Natural killer cell (primary cell): ENCODE results near the gene LDHB. TPM values are rescaled to one million over a fixed set of nuclear protein-coding genes. Genes with fewer than 3 reads are reported as not detected.

Experiments used
- ATAC-seq, 3 donors: fragments of 150-1000 bp in 2 of 3; fragments of 200-7000 bp in 1 of 3; cut with Tn5 transposase; 1 replicate in 1 of 3; 2 replicates in 2 of 3; pipeline ENCODE4 v1.10.0; 2021; ENCODE audit warnings: mild to moderate bottlenecking in 2 of 3, moderate library complexity in 2 of 3
- DNase-seq, 2 donors: peaks; one replicate each; pipeline versions ENCODE4 v3.0.0 to v3.0.0-alpha.2; 2013 to 2021; ENCODE audit warnings: mixed read lengths in 1 of 2
- H3K27ac ChIP-seq: one replicate; pipeline ENCODE4 v1.5.1; 2013; ENCODE audit warnings: mild to moderate bottlenecking, low read length
- H3K27me3 ChIP-seq: one replicate; pipeline ENCODE4 v1.6.1; 2013; ENCODE audit warnings: low read length; ENCODE audit not compliant: control insufficient read depth, insufficient read depth
- H3K36me3 ChIP-seq: one replicate; pipeline ENCODE4 v1.6.1; 2013; ENCODE audit warnings: low read length; ENCODE audit not compliant: control insufficient read depth, insufficient read depth
- H3K4me1 ChIP-seq: one replicate; pipeline ENCODE4 v1.6.1; 2013; ENCODE audit warnings: low read length; ENCODE audit not compliant: control insufficient read depth, insufficient read depth
- H3K4me3 ChIP-seq: one replicate; pipeline ENCODE4 v1.5.1; 2013; ENCODE audit warnings: low read length
- H3K9me3 ChIP-seq: one replicate; pipeline ENCODE4 v1.6.1; 2013; ENCODE audit warnings: low read length; ENCODE audit not compliant: control insufficient read depth, insufficient read depth
- H3K27ac Mint-ChIP-seq, 2 donors: one replicate each; pipeline ENCODE4 v1.8.0; 2022; ENCODE audit warnings: mild to moderate bottlenecking in 2 of 2, mixed read lengths in 2 of 2, moderate library complexity in 1 of 2
- H3K27me3 Mint-ChIP-seq, 2 donors: one replicate each; pipeline ENCODE4 v1.8.0; 2022; ENCODE audit warnings: low read depth in 2 of 2, mixed read lengths in 2 of 2
- H3K36me3 Mint-ChIP-seq: one replicate; pipeline ENCODE4 v1.8.0; 2022; ENCODE audit warnings: mixed read lengths
- H3K4me1 Mint-ChIP-seq, 2 donors: one replicate each; pipeline ENCODE4 v1.8.0; 2022; ENCODE audit warnings: mixed read lengths in 2 of 2
- H3K4me3 Mint-ChIP-seq: one replicate; pipeline ENCODE4 v1.8.0; 2022; ENCODE audit warnings: mild to moderate bottlenecking, moderate library complexity, mixed read lengths
- H3K9me3 Mint-ChIP-seq, 2 donors: one replicate each; pipeline ENCODE4 v1.8.0; 2022; ENCODE audit warnings: mixed read lengths in 2 of 2
- whole genome bisulfite sequencing: methylation state at CpG from one replicate; pipeline ENCODE4 v1.1.7; 2013; ENCODE audit warnings: missing lambda C conversion rate; ENCODE audit not compliant: insufficient coverage; 5-methylcytosine and 5-hydroxymethylcytosine counted together
- intact Hi-C: fragments of 100-400 bp; cut with micrococcal nuclease; formaldehyde crosslinking; loops from one replicate; pipeline ENCODE4 v1.14.2; 2022
- total RNA-seq, 4 donors: library from RNA; stranded (reverse); fragments of 120-200 nt in 1 of 4; gene quantifications; one replicate each; pipeline versions ENCODE4 v1.2.3 to v1.2.4, GENCODE V29; 2013 to 2022
- TF ChIP-seq, protein P1 (sequence below): fragments of 200-600 bp; IDR thresholded peaks from one replicate; pipeline ENCODE4 v1.8.0; 2022; ENCODE audit warnings: antibody characterized with exemption

LDHB gene
- total RNA-seq, 3 donors from 2014 or later (not counting 1 experiment from before 2014, with no cell fraction given) = 116 to 167 (median 125) TPM

DNA sequence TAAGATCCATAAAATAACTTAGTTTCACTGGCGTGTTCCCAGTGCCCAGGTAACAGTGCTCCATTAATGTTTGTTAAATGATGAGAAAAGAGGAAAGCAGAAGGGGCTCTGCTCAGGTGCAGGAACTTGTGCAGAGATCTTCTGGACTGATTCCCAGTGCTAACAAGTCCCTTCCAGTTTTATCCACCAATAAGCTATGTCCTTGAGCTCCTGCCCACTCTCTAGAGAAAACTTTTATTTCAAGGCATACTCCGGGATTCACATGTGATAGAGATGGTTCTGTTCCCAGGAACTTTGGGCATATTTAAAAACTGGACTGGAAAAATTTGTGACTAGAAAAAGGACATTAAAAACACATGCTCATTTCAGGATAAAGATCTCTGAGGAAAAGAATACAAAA, 54.9 kb downstream of the LDHB start:
- Histone ChIP-seq H3K9me3 (no peaks in the 10 kb centered on the region), H3K27me3 (no peaks in the 10 kb centered on the region), H3K27ac (no peak overlapping the region), H3K4me3 (no peak overlapping the region), H3K4me1 (no peaks in the 10 kb centered on the region), H3K36me3 (no peaks in the 10 kb centered on the region)
- 93% methylated on average over 2 of the region's 2 CpGs for WGBS
- ATAC-seq (no peak), DNase-seq (no peak)
- no peaks in the 10 kb centered on the region for H3K36me3 Mint-ChIP-seq
- H3K27me3 Mint-ChIP-seq = peaks cover 4 to 14% of the 10 kb centered on the region in 2 donors
- no peaks in the 10 kb centered on the region for H3K4me1 Mint-ChIP-seq
- intact Hi-C loops = no loop called here
- H3K4me3 Mint-ChIP-seq = no peak overlapping the region
- H3K9me3 Mint-ChIP-seq = no peaks in the 10 kb centered on the region
- no peak overlapping the region for H3K27ac Mint-ChIP-seq
- TF ChIP-seq, protein P1, sequence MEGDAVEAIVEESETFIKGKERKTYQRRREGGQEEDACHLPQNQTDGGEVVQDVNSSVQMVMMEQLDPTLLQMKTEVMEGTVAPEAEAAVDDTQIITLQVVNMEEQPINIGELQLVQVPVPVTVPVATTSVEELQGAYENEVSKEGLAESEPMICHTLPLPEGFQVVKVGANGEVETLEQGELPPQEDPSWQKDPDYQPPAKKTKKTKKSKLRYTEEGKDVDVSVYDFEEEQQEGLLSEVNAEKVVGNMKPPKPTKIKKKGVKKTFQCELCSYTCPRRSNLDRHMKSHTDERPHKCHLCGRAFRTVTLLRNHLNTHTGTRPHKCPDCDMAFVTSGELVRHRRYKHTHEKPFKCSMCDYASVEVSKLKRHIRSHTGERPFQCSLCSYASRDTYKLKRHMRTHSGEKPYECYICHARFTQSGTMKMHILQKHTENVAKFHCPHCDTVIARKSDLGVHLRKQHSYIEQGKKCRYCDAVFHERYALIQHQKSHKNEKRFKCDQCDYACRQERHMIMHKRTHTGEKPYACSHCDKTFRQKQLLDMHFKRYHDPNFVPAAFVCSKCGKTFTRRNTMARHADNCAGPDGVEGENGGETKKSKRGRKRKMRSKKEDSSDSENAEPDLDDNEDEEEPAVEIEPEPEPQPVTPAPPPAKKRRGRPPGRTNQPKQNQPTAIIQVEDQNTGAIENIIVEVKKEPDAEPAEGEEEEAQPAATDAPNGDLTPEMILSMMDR = no peak

DNA sequence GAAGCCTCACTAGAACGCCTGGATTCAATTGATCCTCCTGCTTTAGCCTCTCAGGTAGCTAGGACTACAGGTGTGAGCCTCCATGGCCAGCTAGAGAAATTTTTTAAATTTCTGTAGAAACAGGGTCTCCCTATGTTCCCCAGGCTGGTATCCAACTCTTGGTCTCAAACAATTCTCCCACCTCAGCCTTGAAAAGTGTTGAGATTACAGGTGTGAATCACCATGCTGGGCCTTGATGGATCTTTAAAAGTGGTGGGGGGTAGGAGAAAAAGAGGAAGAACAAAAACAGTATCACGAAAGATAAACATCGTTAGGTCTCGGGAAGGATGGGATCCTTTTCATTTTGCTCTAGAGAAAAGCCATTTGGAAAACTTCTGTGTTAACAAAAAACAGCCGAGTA, 57.4 kb downstream of the LDHB start:
- H3K9me3 ChIP-seq = no peaks in the 10 kb centered on the region
- DNase-seq (no peak), ATAC-seq (no peak)
- TF ChIP-seq, protein P1 = no peak
- no peaks in the 10 kb centered on the region for H3K4me1 ChIP-seq
- no peaks in the 10 kb centered on the region for H3K27me3 ChIP-seq
- H3K27me3 Mint-ChIP-seq = peaks cover 4 to 14% of the 10 kb centered on the region in 2 donors
- no peak overlapping the region for H3K4me3 ChIP-seq
- H3K27ac Mint-ChIP-seq = no peak overlapping the region
- intact Hi-C loops = no loop called here
- H3K36me3 ChIP-seq = no peaks in the 10 kb centered on the region
- H3K27ac ChIP-seq = no peak overlapping the region
- no peaks in the 10 kb centered on the region for H3K9me3 Mint-ChIP-seq
- H3K4me1 Mint-ChIP-seq = no peaks in the 10 kb centered on the region
- 92% methylated on average over 5 of the region's 5 CpGs for WGBS
- H3K4me3 Mint-ChIP-seq = no peak overlapping the region
- H3K36me3 Mint-ChIP-seq = no peaks in the 10 kb centered on the region

DNA sequence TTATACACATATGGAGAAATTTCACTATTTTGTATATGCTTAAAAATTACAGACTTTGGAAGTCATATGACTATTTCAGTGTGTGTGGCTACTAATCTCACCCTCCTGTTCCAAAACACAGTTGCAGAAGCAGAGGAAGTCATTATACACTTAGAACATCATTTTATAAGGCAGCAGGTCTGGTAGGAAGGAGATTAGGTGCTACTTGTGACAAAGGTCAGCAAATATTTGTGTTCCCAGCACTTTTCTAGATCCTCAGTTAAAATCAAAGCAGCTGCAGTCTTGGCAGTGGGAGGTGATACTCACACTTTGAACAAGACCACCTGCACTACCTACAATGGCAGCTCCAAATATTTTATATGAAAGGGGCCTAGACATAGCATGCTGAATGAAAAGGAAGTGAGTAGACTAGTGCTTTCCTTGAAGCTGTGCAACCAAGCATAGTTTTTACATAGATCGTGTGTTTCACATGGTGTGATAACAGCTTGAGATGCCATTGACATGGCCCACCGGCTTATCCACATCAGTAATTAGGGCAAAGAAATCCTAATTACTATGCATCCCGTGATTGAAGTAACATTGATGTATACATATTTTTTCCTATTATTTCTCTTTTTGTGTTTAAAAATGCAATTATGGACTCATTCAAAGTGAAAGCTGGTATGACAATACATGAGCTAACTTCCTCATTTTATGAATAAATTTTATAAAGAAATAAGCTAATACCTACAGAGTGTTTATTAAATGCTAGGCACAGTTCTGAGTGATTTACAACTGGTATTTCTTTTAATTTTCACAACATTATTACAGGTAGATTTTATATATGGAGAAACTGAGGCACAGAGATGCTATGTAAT, 58.3 kb downstream of the LDHB start:
- DNase-seq = no peak
- no peaks in the 10 kb centered on the region for H3K36me3 ChIP-seq

More for the DNA sequence above, 58.3 kb downstream of the LDHB start:
- H3K4me1 ChIP-seq = no peaks in the 10 kb centered on the region
- ATAC-seq = no peak
- H3K27ac ChIP-seq = no peak overlapping the region
- H3K27ac Mint-ChIP-seq = no peak overlapping the region
- H3K27me3 ChIP-seq = no peaks in the 10 kb centered on the region
- intact Hi-C loops = no loop called here
- WGBS = 72% methylated on average over 2 of the region's 3 CpGs
- no peaks in the 10 kb centered on the region for H3K4me1 Mint-ChIP-seq
- H3K36me3 Mint-ChIP-seq = no peaks in the 10 kb centered on the region
- H3K27me3 Mint-ChIP-seq = peaks cover 4 to 14% of the 10 kb centered on the region in 2 donors
- TF ChIP-seq, protein P1 = no peak
- no peaks in the 10 kb centered on the region for H3K9me3 Mint-ChIP-seq
- H3K4me3 ChIP-seq = no peak overlapping the region
- H3K4me3 Mint-ChIP-seq = no peak overlapping the region
- H3K9me3 ChIP-seq = no peaks in the 10 kb centered on the region
